Panc1 (cell line): Measurements from ENCODE around the gene ENPP1. TPM values are rescaled to one million over a fixed set of nuclear protein-coding genes. Genes with fewer than 3 reads are reported as not detected.
"Not testable (repeated sequence)": the region's sequence is repeated elsewhere in the genome, so short reads cannot be mapped to it uniquely, and the experiment has no call there.

Experiments
- ATAC-seq: fragments of 200-7000 bp; cut with Tn5 transposase; 2 replicates; pipeline ENCODE4 v1.9.1; 2020; ENCODE audit warnings: mild to moderate bottlenecking, moderate library complexity
- BruUV-seq: library from RNA; stranded (reverse); fragments of 400-500 nt; replicated peaks from 2 replicates; lab custom pipeline; 2021; lab: Mats Ljungman, UMichigan
- CTCF ChIA-PET: fragments of 300-600 bp; sonication (Branson Sonifier 250); formaldehyde crosslinking; loops from one replicate; lab custom pipeline; 2022; ENCODE audit warnings: antibody characterized with exemption; lab: Charles Lee
- POLR2A ChIA-PET: fragments of 300-600 bp; sonication (Branson Sonifier 250); formaldehyde crosslinking; loops from one replicate; lab custom pipeline; 2022; ENCODE audit warnings: antibody characterized with exemption; lab: Charles Lee
- DNase-seq: peaks from one replicate; pipeline ENCODE4 v3.0.0-alpha.2; 2010; ENCODE audit warnings: low read depth, low spot score
- H3K27ac ChIP-seq: 2 replicates; pipeline ENCODE4 v1.5.1; 2011; ENCODE audit warnings: mild to moderate bottlenecking, low read length, inconsistent platforms
- H3K27me3 ChIP-seq: fragments of 200-500 bp; sonication (Bioruptor generic); 2 replicates; pipeline ENCODE4 v1.6.0; 2014; ENCODE audit warnings: low read length, inconsistent platforms; ENCODE audit not compliant: control insufficient read depth, insufficient read depth
- H3K36me3 ChIP-seq: fragments of 200-500 bp; sonication (Bioruptor generic); 2 replicates; pipeline ENCODE4 v1.5.1; 2014; ENCODE audit warnings: inconsistent platforms, mild to moderate bottlenecking, low read length, moderate library complexity; ENCODE audit not compliant: control insufficient read depth, insufficient read depth
- H3K4me1 ChIP-seq: 2 replicates; pipeline ENCODE4 v1.5.1; 2011; ENCODE audit warnings: inconsistent platforms, mild to moderate bottlenecking, low read length, moderate library complexity; ENCODE audit not compliant: control insufficient read depth, insufficient read depth
- H3K4me3 ChIP-seq, 2 experiments: 2 replicates each; pipeline ENCODE4 v1.5.1; 2011 to 2012; ENCODE audit warnings: low read depth in 2 of 2, low read length in 2 of 2, mild to moderate bottlenecking in 2 of 2, inconsistent platforms in 1 of 2, moderate library complexity in 1 of 2
- H3K9me3 ChIP-seq: fragments of 200-500 bp; sonication (Bioruptor generic); 2 replicates; pipeline ENCODE4 v1.5.1; 2014; ENCODE audit warnings: low read depth, mild to moderate bottlenecking, inconsistent platforms, low read length, moderate library complexity; ENCODE audit not compliant: control insufficient read depth, insufficient read depth
- CTCF ChIP-seq: fragments of 450-650 bp; IDR thresholded peaks from 2 replicates; pipeline ENCODE4 v1.5.1; 2017; ENCODE audit warnings: mild to moderate bottlenecking
- POLR2AphosphoS5 ChIP-seq: IDR thresholded peaks from 2 replicates; pipeline ENCODE4 v1.6.1; 2012; ENCODE audit warnings: mild to moderate bottlenecking, low read depth, low read length, moderate library complexity
- SIN3A ChIP-seq: IDR thresholded peaks from 2 replicates; pipeline ENCODE4 v1.6.1; 2012; ENCODE audit warnings: low read depth, mild to moderate bottlenecking, low read length, moderate library complexity, borderline replicate concordance; ENCODE audit not compliant: insufficient read depth
- TCF7L2 ChIP-seq: IDR thresholded peaks from 2 replicates; pipeline ENCODE4 v1.6.1; 2011; ENCODE audit warnings: mild to moderate bottlenecking, low read depth, low read length, inconsistent platforms
- in situ Hi-C: cut with HindIII; loops from 2 replicates; pipeline ENCODE4 v1.10.0; 2016; ENCODE audit warnings: low sequenced_read_pairs, low pct_unique_long_range_greater_than_20kb
- intact Hi-C: fragments of 100-400 bp; cut with micrococcal nuclease; formaldehyde crosslinking; loops from one replicate; pipeline ENCODE4 v1.10.0; 2022; ENCODE audit not compliant: unreplicated experiment
- total RNA-seq: library from RNA; stranded (reverse); gene quantifications from one replicate; pipeline ENCODE4 v1.2.1, GENCODE V29; 2021; ENCODE audit not compliant: unreplicated experiment
- TF ChIP-seq, protein P1 (sequence below), 2 experiments: IDR thresholded peaks; 2 replicates each; pipeline ENCODE4 v1.6.1; 2011 to 2012; ENCODE audit warnings: low read depth in 2 of 2, control low read depth in 1 of 2, low read length in 1 of 2, mild to moderate bottlenecking in 1 of 2, moderate library complexity in 1 of 2; ENCODE audit not compliant: insufficient read depth in 1 of 2

The ENPP1 gene
- total RNA-seq, 1 experiment from 2014 or later: 6.8 TPM

DNA sequence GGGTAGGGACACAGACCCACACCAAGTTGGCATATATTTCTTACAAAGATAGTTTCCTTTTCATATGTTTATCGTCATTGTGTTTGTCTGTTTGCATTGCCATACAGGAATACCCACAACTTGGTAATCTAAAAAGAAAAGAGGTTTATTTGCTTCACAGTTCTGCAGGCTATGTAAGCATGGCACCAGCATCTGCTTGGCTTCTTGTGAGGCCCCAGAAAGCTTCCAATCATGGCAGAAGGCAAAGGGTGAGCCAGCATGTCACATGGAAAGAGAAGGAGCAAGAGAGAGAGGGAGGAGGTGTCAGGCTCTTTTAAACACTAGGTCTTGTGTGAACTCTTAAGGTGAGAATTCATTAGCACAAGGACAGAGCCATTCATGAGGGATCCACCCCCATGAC, 90.9 kb downstream of the ENPP1 start:
- ChIA-PET CTCF (no interaction called here), POLR2A (no interaction called here)
- ATAC-seq: no peak
- no peak overlapping the region for H3K27ac ChIP-seq
- no TSS peak for BruUV-seq
- no peak for TF ChIP-seq TCF7L2
- TF ChIP-seq, protein P1, sequence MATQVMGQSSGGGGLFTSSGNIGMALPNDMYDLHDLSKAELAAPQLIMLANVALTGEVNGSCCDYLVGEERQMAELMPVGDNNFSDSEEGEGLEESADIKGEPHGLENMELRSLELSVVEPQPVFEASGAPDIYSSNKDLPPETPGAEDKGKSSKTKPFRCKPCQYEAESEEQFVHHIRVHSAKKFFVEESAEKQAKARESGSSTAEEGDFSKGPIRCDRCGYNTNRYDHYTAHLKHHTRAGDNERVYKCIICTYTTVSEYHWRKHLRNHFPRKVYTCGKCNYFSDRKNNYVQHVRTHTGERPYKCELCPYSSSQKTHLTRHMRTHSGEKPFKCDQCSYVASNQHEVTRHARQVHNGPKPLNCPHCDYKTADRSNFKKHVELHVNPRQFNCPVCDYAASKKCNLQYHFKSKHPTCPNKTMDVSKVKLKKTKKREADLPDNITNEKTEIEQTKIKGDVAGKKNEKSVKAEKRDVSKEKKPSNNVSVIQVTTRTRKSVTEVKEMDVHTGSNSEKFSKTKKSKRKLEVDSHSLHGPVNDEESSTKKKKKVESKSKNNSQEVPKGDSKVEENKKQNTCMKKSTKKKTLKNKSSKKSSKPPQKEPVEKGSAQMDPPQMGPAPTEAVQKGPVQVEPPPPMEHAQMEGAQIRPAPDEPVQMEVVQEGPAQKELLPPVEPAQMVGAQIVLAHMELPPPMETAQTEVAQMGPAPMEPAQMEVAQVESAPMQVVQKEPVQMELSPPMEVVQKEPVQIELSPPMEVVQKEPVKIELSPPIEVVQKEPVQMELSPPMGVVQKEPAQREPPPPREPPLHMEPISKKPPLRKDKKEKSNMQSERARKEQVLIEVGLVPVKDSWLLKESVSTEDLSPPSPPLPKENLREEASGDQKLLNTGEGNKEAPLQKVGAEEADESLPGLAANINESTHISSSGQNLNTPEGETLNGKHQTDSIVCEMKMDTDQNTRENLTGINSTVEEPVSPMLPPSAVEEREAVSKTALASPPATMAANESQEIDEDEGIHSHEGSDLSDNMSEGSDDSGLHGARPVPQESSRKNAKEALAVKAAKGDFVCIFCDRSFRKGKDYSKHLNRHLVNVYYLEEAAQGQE (IDR thresholded peaks at IDR 0.05; ENCODE audit: insufficient read depth in 1 of 2, low read depth in 2 of 2, low read length in 1 of 2): no peak
- TF ChIP-seq POLR2AphosphoS5: no peak
- no peak for TF ChIP-seq CTCF
- no peak for TF ChIP-seq SIN3A
- no peaks in the 10 kb centered on the region for H3K4me1 ChIP-seq
- no peaks in the 10 kb centered on the region for H3K36me3 ChIP-seq
- no peaks in the 10 kb centered on the region for H3K9me3 ChIP-seq
- in situ Hi-C loops (no loop called here), intact Hi-C loops (no loop called here)
- no peak for DNase-seq
- no peaks in the 10 kb centered on the region for H3K27me3 ChIP-seq
- H3K4me3 ChIP-seq: no peak overlapping the region

GRCh38 chr6:131900231-131900630, 92.4 kb downstream of the ENPP1 start:
- Histone ChIP-seq H3K4me1 (no peaks in the 10 kb centered on the region), H3K9me3 (no peaks in the 10 kb centered on the region), H3K27me3 (no peaks in the 10 kb centered on the region), H3K4me3 (no peak overlapping the region), H3K36me3 (no peaks in the 10 kb centered on the region), H3K27ac (no peak overlapping the region)
- ChIA-PET CTCF (interaction anchor here (0.8 kb wide), 1 partner anchor 10 kb away, joined by 9 read pairs; no protein-coding TSS in a partner anchor), POLR2A (no interaction called here)
- DNase-seq: no peak
- TF ChIP-seq POLR2AphosphoS5: no peak
- TF ChIP-seq TCF7L2: no peak
- TF ChIP-seq CTCF: no peak
- TF ChIP-seq, protein P1 (IDR thresholded peaks at IDR 0.05; ENCODE audit: insufficient read depth in 1 of 2, low read depth in 2 of 2, low read length in 1 of 2): no peak
- TF ChIP-seq SIN3A: no peak
- ATAC-seq: no peak
- intact Hi-C loops: no loop called here
- in situ Hi-C loops: no loop called here
- no TSS peak for BruUV-seq

- CTCF ChIA-PET, in situ Hi-C loops: not testable (repeated sequence)
These were observed 93.6 kb downstream of the ENPP1 start for GRCh38 chr6:131901326-131901873.

More at GRCh38 chr6:131901326-131901873, 93.6 kb downstream of the ENPP1 start:
- H3K4me1 ChIP-seq, H3K36me3 ChIP-seq, POLR2A ChIA-PET, intact Hi-C loops, H3K9me3 ChIP-seq, DNase-seq, BruUV-seq, H3K27me3 ChIP-seq, H3K4me3 ChIP-seq, ATAC-seq, H3K27ac ChIP-seq: not testable (repeated sequence)
